GM23248 (cell line): ENCODE measurements around the gene MRPL10.

ENCODE experiments used
- EZH2 ChIP-seq: fragments of 200-600 bp; sonication (generic); IDR thresholded peaks from 2 replicates; pipeline ENCODE4 v1.6.1; 2018; ENCODE audit warnings: antibody characterized with exemption, mild to moderate bottlenecking; ENCODE audit not compliant: insufficient read depth, poor library complexity, severe bottlenecking
- EZH2phosphoT487 ChIP-seq: fragments of 200-600 bp; sonication (generic); IDR thresholded peaks from 2 replicates; pipeline ENCODE4 v1.6.1; 2018; ENCODE audit warnings: antibody characterized with exemption, moderate library complexity, mild to moderate bottlenecking, low read depth; ENCODE audit not compliant: insufficient read depth

DNA sequence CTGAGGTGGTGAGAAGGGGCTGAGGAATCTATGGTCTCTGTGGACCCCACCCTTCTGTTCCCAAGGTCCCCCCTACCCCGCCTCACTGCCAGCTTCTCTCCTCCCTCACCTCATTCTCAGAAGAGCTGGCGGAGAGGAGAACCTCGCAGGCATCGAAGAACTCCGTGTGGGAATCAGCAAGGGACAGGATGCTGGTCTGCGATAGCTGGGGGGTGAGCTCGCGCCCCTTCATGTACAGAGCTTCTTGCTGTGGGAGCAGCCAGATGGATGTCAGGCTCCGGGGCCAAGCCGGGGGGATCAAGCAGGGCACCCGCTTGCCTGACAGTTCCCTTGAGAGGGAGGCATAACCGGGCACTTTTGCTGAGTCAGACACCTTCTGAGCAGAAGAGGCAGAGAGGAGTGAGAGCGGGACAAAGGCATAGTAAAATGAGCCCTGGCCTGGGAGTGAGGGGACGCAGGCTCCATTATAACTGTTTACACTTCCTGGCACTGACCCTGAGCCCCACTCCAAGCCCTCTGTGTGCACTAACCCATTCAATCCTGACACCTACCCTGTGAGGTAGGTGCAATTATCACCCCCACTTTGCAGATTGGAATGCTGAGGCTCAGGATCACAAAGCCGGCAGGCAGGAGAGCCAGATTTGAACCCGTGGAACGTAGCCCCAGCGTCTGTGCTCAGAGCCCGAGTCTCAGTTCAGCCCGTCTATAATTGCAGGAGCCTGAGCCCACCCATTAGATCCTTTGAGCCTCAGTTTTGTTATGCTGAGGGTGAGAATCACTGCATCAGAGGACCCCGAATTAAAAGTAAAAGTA, 16.0 kb downstream of the MRPL10 start:
- TF ChIP-seq EZH2 (no peak), EZH2phosphoT487 (no peak)
